Medulla oblongata (tissue), 1 donor: ENCODE measurements around the gene CDK11A.
"Not testable (repeated sequence)": the region's sequence is repeated elsewhere in the genome, so short reads cannot be mapped to it uniquely, and the experiment has no call there.

ENCODE experiments used
- DNase-seq: peaks from one replicate; pipeline ENCODE4 v3.0.0-alpha.2; 2015; ENCODE audit errors: extremely low spot score

Gene CDK11A

GRCh38 chr1:1754051-1754815 is 30.1 kb upstream of the CDK11A start:
- DNase-seq = no peak

- DNase-seq = no peak
Measured at GRCh38 chr1:1753607-1754005, 29.4 kb upstream of the CDK11A start.

- DNase-seq = no peak
Measured at GRCh38 chr1:1752636-1753606, 28.8 kb upstream of the CDK11A start.

- DNase-seq = no peak
Measured at GRCh38 chr1:1752190-1752589, 28.0 kb upstream of the CDK11A start.

GRCh38 chr1:1749941-1750340 is 25.8 kb upstream of the CDK11A start:
- not testable (repeated sequence) for DNase-seq

GRCh38 chr1:1748686-1749321 is 24.6 kb upstream of the CDK11A start:
- DNase-seq = no peak

- not testable (repeated sequence) for DNase-seq
Measured at GRCh38 chr1:1746566-1746909, 22.4 kb upstream of the CDK11A start.

- DNase-seq = peak; percentile 51
Measured at GRCh38 chr1:1745651-1746565, 21.8 kb upstream of the CDK11A start.

GRCh38 chr1:1742529-1742928 is 18.4 kb upstream of the CDK11A start:
- DNase-seq = not testable (repeated sequence)

- not testable (repeated sequence) for DNase-seq
Measured at GRCh38 chr1:1741013-1741412, 16.9 kb upstream of the CDK11A start.

GRCh38 chr1:1738799-1739337 is 14.7 kb upstream of the CDK11A start:
- DNase-seq = not testable (repeated sequence)

GRCh38 chr1:1737675-1738590 is 13.8 kb upstream of the CDK11A start:
- DNase-seq = not testable (repeated sequence)

GRCh38 chr1:1732381-1732780 is 8.2 kb upstream of the CDK11A start:
- DNase-seq = no peak

GRCh38 chr1:1730870-1731269 is 6.7 kb upstream of the CDK11A start:
- DNase-seq = no peak

- not testable (repeated sequence) for DNase-seq
Measured at GRCh38 chr1:1730230-1730629, 6.1 kb upstream of the CDK11A start.

- DNase-seq = not testable (repeated sequence)
Measured at GRCh38 chr1:1729116-1729816, 5.1 kb upstream of the CDK11A start.

- not testable (repeated sequence) for DNase-seq
Measured at GRCh38 chr1:1728308-1729005, 4.3 kb upstream of the CDK11A start.

- not testable (repeated sequence) for DNase-seq
Measured at GRCh38 chr1:1727131-1727651, 3.0 kb upstream of the CDK11A start.
